Right lobe of liver (tissue), 6 donors: ENCODE measurements around the gene SLFN5. TPM values are rescaled to one million over a fixed set of nuclear protein-coding genes. Genes with fewer than 3 reads are reported as not detected.

Experiments
- ATAC-seq, 4 donors: fragments of 200-7000 bp; cut with Tn5 transposase; one replicate each; pipeline ENCODE4 v1.9.1; 2020; ENCODE audit warnings: mild to moderate bottlenecking in 4 of 4, moderate library complexity in 4 of 4
- DNase-seq, 3 donors: peaks; one replicate each; pipeline ENCODE4 v3.0.0-alpha.2; 2020
- H3K27ac ChIP-seq, 3 donors: fragments of 200-600 bp; one replicate each; pipeline ENCODE4 v1.8.0; 2022
- H3K27me3 ChIP-seq, 2 donors: fragments of 200-600 bp; one replicate each; pipeline ENCODE4 v1.8.0; 2022
- H3K36me3 ChIP-seq, 4 donors: fragments of 200-600 bp; sonication (generic) in 1 of 4; one replicate each; pipeline versions ENCODE4 v1.5.1 to v1.8.0; 2017 to 2022; ENCODE audit warnings: control low read depth in 1 of 4
- H3K4me1 ChIP-seq, 4 donors: fragments of 200-600 bp; sonication (generic) in 1 of 4; one replicate each; pipeline versions ENCODE4 v1.5.1 to v1.8.0; 2017 to 2022; ENCODE audit warnings: control low read depth in 1 of 4
- H3K4me3 ChIP-seq, 3 donors: fragments of 200-600 bp; one replicate each; pipeline ENCODE4 v1.8.0; 2022
- H3K9me3 ChIP-seq, 4 donors: fragments of 200-600 bp; sonication (generic) in 1 of 4; one replicate each; pipeline versions ENCODE4 v1.5.1 to v1.8.0; 2017 to 2022; ENCODE audit warnings: control low read depth in 1 of 4
- CTCF ChIP-seq, 4 donors: fragments of 200-600 bp in 3 of 4; fragments of 450-650 bp in 1 of 4; IDR thresholded peaks; one replicate each; pipeline versions ENCODE4 v1.5.1 to v1.8.0; 2016 to 2022; ENCODE audit warnings: antibody characterized with exemption in 4 of 4, mild to moderate bottlenecking in 2 of 4
- POLR2A ChIP-seq: fragments of 450-650 bp; IDR thresholded peaks from one replicate; pipeline ENCODE4 v1.6.1; 2017; ENCODE audit warnings: antibody characterized with exemption, mild to moderate bottlenecking
- WGBS: methylation state at CpG from one replicate; pipeline ENCODE4 v1.1.6; 2018; ENCODE audit warnings: low coverage, low lambda C conversion rate; ENCODE audit not compliant: insufficient coverage; ENCODE audit errors: missing lambda C conversion rate; 5-methylcytosine and 5-hydroxymethylcytosine counted together
- intact Hi-C, 2 donors: fragments of 100-400 bp; cut with DNase I; formaldehyde crosslinking; loops; one replicate each; pipeline versions ENCODE4 v1.11.2 to v1.14.1; 2022
- total RNA-seq, 6 experiments: library from RNA; depleted of rRNA in 2 of 6; stranded (reverse); fragments of >200 nt in 2 of 6; fragmentation: NEBNext Ultra II Directional in 3 of 6; extraction: Animal tissue kit (Norgen Biotek cat#: 25700) in 3 of 6; gene quantifications; one replicate each; pipeline versions ENCODE4 v1.1.0 to v1.2.4, GENCODE V29; 2016 to 2023
- donor health status: DM: no; HTN: yes; CAD: no.
- donor health status: DM: no; HTN: no; CAD: no.
- donor health status: DM: no; HTN: no; CAD: no.
- donor health status: DM: no; HTN: yes; CAD: no.
- donor health status: DM: no; HTN: yes; CAD: no.

Gene SLFN5
- total RNA-seq, 6 experiments from 2014 or later, result 4.9 to 7.9 (median 5.5) TPM

- ATAC-seq, result no peak
- WGBS, result 58% methylated on average over 3 of the region's 3 CpGs
- H3K27me3 ChIP-seq, result no peaks in the 10 kb centered on the region
- H3K9me3 ChIP-seq, result no peaks in the 10 kb centered on the region
- no peak for DNase-seq
- H3K4me3 ChIP-seq, result no peak overlapping the region
- H3K4me1 ChIP-seq, result no peaks in the 10 kb centered on the region
- intact Hi-C loops, result loop anchor here (5.0 kb wide), 1 partner anchor 220 kb away; no protein-coding TSS in a partner anchor
- no peak for TF ChIP-seq POLR2A
- no peak for TF ChIP-seq CTCF (IDR thresholded peaks at IDR 0.05)
- no peaks in the 10 kb centered on the region for H3K36me3 ChIP-seq
- H3K27ac ChIP-seq, result no peak overlapping the region
Observed at GRCh38 chr17:35312346-35312745, 69.5 kb downstream of the SLFN5 start.

GRCh38 chr17:35312790-35313711 lies 70.2 kb downstream of the SLFN5 start:
- 4% methylated on average over 10 of the region's 20 CpGs for WGBS
- peak overlapping the region in 2 of 3 donors; percentile 25 to 41 for H3K27ac ChIP-seq
- no peaks in the 10 kb centered on the region for H3K27me3 ChIP-seq
- H3K9me3 ChIP-seq, result no peaks in the 10 kb centered on the region
- no peaks in the 10 kb centered on the region for H3K4me1 ChIP-seq
- intact Hi-C loops, result loop anchor here (5.0 kb wide), 1 partner anchor 219 kb away; no protein-coding TSS in a partner anchor
- ATAC-seq (peak; percentile 93 to 96 (median 94)), DNase-seq (peak; percentile 28 to 60 (median 56))
- no peaks in the 10 kb centered on the region for H3K36me3 ChIP-seq
- TF ChIP-seq POLR2A (no peak), CTCF (IDR thresholded peaks at IDR 0.05) (peak; percentile 78 to 85 (median 82))
- peak overlapping the region; percentile 1 to 13 (median 8) for H3K4me3 ChIP-seq

- intact Hi-C loops, result loop anchor here (5.0 kb wide), 1 partner anchor 218 kb away; no protein-coding TSS in a partner anchor
- Histone ChIP-seq H3K27ac (no peak overlapping the region), H3K36me3 (no peaks in the 10 kb centered on the region), H3K4me3 (peak overlapping the region; percentile 1 to 13 (median 8)), H3K4me1 (no peaks in the 10 kb centered on the region), H3K27me3 (no peaks in the 10 kb centered on the region), H3K9me3 (no peaks in the 10 kb centered on the region)
- DNase-seq (peak in 1 of 3 donors; percentile 34), ATAC-seq (peak; percentile 7 to 40 (median 36))
- no peak for TF ChIP-seq POLR2A
- 4% methylated on average over 5 of the region's 19 CpGs for WGBS
Observed at GRCh38 chr17:35313875-35314409, 71.1 kb downstream of the SLFN5 start.

- TF ChIP-seq POLR2A (no peak), CTCF (IDR thresholded peaks at IDR 0.05) (no peak)
- intact Hi-C loops, result loop anchor here (5.0 kb wide), 1 partner anchor 218 kb away; no protein-coding TSS in a partner anchor
- no peaks in the 10 kb centered on the region for H3K4me1 ChIP-seq
- no peak for DNase-seq
- no peak overlapping the region for H3K27ac ChIP-seq
- H3K4me3 ChIP-seq, result no peak overlapping the region
- H3K27me3 ChIP-seq, result no peaks in the 10 kb centered on the region
- WGBS, result 92% methylated on average over 4 of the region's 9 CpGs
- H3K36me3 ChIP-seq, result no peaks in the 10 kb centered on the region
- peak in 1 of 4 donors; percentile 33 for ATAC-seq
- H3K9me3 ChIP-seq, result no peaks in the 10 kb centered on the region
Observed at GRCh38 chr17:35314415-35315216, 71.7 kb downstream of the SLFN5 start.
